Hepatocyte (in vitro differentiated cells): Measurements from ENCODE around the gene WNK1. TPM values are rescaled to one million over a fixed set of nuclear protein-coding genes. Genes with fewer than 3 reads are reported as not detected.
"Not testable (repeated sequence)": the region's sequence is repeated elsewhere in the genome, so short reads cannot be mapped to it uniquely, and the experiment has no call there.

Source experiments
- DNase-seq: peaks from one replicate; pipeline ENCODE4 v3.0.0-alpha.2; 2016; ENCODE audit warnings: low spot score
- H2AFZ ChIP-seq: fragments of 200-600 bp; sonication (generic); 2 replicates; pipeline ENCODE4 v1.6.0; 2016; ENCODE audit warnings: antibody characterized with exemption, mild to moderate bottlenecking
- H3K27ac ChIP-seq: fragments of 200-600 bp; sonication (generic); 2 replicates; pipeline ENCODE4 v1.5.1; 2016; ENCODE audit warnings: mild to moderate bottlenecking
- H3K27me3 ChIP-seq: fragments of 200-600 bp; sonication (generic); 2 replicates; pipeline ENCODE4 v1.6.1; 2016
- H3K36me3 ChIP-seq: fragments of 200-600 bp; sonication (generic); replicated peaks from 2 replicates; pipeline ENCODE4 v1.5.1; 2016; ENCODE audit warnings: low read depth; ENCODE audit not compliant: insufficient read depth
- H3K4me1 ChIP-seq: fragments of 200-600 bp; sonication (generic); 2 replicates; pipeline ENCODE4 v1.5.1; 2016; ENCODE audit warnings: mild to moderate bottlenecking, moderate library complexity; ENCODE audit not compliant: insufficient read depth
- H3K4me2 ChIP-seq: fragments of 200-600 bp; sonication (generic); 2 replicates; pipeline ENCODE4 v1.6.0; 2016
- H3K4me3 ChIP-seq: fragments of 200-600 bp; sonication (generic); 2 replicates; pipeline ENCODE4 v1.5.1; 2016; ENCODE audit warnings: mild to moderate bottlenecking
- H3K79me2 ChIP-seq: fragments of 200-600 bp; sonication (generic); 2 replicates; pipeline ENCODE4 v1.6.0; 2017; ENCODE audit warnings: mild to moderate bottlenecking
- H3K9me2 ChIP-seq: fragments of 200-600 bp; sonication (generic); replicated peaks from 2 replicates; pipeline ENCODE4 v1.6.0; 2017; ENCODE audit warnings: mild to moderate bottlenecking; ENCODE audit not compliant: insufficient read depth
- H3K9me3 ChIP-seq: fragments of 200-600 bp; sonication (generic); 2 replicates; pipeline ENCODE4 v1.5.1; 2016; ENCODE audit warnings: low read depth, mild to moderate bottlenecking
- H4K20me1 ChIP-seq: fragments of 200-600 bp; sonication (generic); 2 replicates; pipeline ENCODE4 v1.6.0; 2016; ENCODE audit warnings: mild to moderate bottlenecking; ENCODE audit not compliant: insufficient read depth, poor library complexity, severe bottlenecking
- CTCF ChIP-seq: fragments of 200-600 bp; sonication (generic); IDR thresholded peaks from 2 replicates; pipeline ENCODE4 v1.5.1; 2016; ENCODE audit warnings: antibody characterized with exemption, mild to moderate bottlenecking; ENCODE audit not compliant: poor library complexity
- EZH2 ChIP-seq: fragments of 200-600 bp; sonication (generic); IDR thresholded peaks from 2 replicates; pipeline ENCODE4 v1.6.1; 2016; ENCODE audit warnings: antibody characterized with exemption, mild to moderate bottlenecking, borderline replicate concordance
- EZH2phosphoT487 ChIP-seq: fragments of 200-600 bp; sonication (generic); IDR thresholded peaks from one replicate; pipeline ENCODE4 v1.6.1; 2018; ENCODE audit warnings: antibody characterized with exemption, mild to moderate bottlenecking, low read depth, moderate library complexity; ENCODE audit not compliant: unreplicated experiment, severe bottlenecking
- WGBS: methylation state at CpG from one replicate; pipeline ENCODE4 v1.1.6; 2016; ENCODE audit warnings: low lambda C conversion rate; ENCODE audit errors: missing lambda C conversion rate; 5-methylcytosine and 5-hydroxymethylcytosine counted together
- polyA plus RNA-seq: library from polyadenylated mRNA; unstranded; fragments of >200 nt; fragmentation: Nextera tagmentation; extraction: Ambion mirVana; gene quantifications from 2 replicates; pipeline ENCODE4 v1.2.1, GENCODE V29; 2016
- total RNA-seq: library from RNA; depleted of rRNA; stranded (reverse); fragments of >200 nt; gene quantifications from 2 replicates; pipeline ENCODE4 v1.2.3, GENCODE V29; 2014

The WNK1 gene
- total and polyA plus RNA-seq, 2 experiments from 2014 or later = 58.5 to 62.6 TPM

- no peaks in the 10 kb centered on the region for H3K36me3 ChIP-seq
- 80% methylated on average over 2 of the region's 2 CpGs for WGBS
- H3K9me3 ChIP-seq = no peaks in the 10 kb centered on the region
- no peak overlapping the region for H3K4me2 ChIP-seq
- peaks cover 4% of the 10 kb centered on the region for H3K4me1 ChIP-seq
- H3K9me2 ChIP-seq = no peaks in the 10 kb centered on the region
- no peak overlapping the region for H3K27ac ChIP-seq
- H2AFZ ChIP-seq = no peak overlapping the region
- no peaks in the 10 kb centered on the region for H3K27me3 ChIP-seq
- no peak for DNase-seq
- no peak overlapping the region for H3K4me3 ChIP-seq
- no peak for TF ChIP-seq CTCF
- TF ChIP-seq EZH2phosphoT487 = no peak
- no peak for TF ChIP-seq EZH2
- H3K79me2 ChIP-seq = peaks cover 72% of the 10 kb centered on the region
- peaks cover 12% of the 10 kb centered on the region for H4K20me1 ChIP-seq
Observed at GRCh38 chr12:848173-848865, 95.9 kb downstream of the WNK1 start.

GRCh38 chr12:848882-849527 is 96.6 kb downstream of the WNK1 start:
- Histone ChIP-seq H2AFZ (no peak overlapping the region), H4K20me1 (peaks cover 12% of the 10 kb centered on the region), H3K27me3 (no peaks in the 10 kb centered on the region), H3K36me3 (no peaks in the 10 kb centered on the region), H3K4me3 (no peak overlapping the region), H3K79me2 (peaks cover 72% of the 10 kb centered on the region), H3K27ac (no peak overlapping the region), H3K4me1 (peaks cover 4% of the 10 kb centered on the region), H3K9me2 (no peaks in the 10 kb centered on the region), H3K4me2 (no peak overlapping the region), H3K9me3 (no peaks in the 10 kb centered on the region)
- WGBS = 86% methylated on average over 2 of the region's 2 CpGs
- DNase-seq = no peak
- TF ChIP-seq EZH2phosphoT487 (no peak), EZH2 (no peak), CTCF (no peak)

GRCh38 chr12:849733-850437 is 97.5 kb downstream of the WNK1 start:
- H3K4me1 ChIP-seq, H2AFZ ChIP-seq: not testable (repeated sequence)
- WGBS = 97% methylated on average over 2 of the region's 4 CpGs

GRCh38 chr12:851343-851742 is 99.0 kb downstream of the WNK1 start:
- peaks cover 4% of the 10 kb centered on the region for H3K4me1 ChIP-seq
- no peak overlapping the region for H2AFZ ChIP-seq
- no peak overlapping the region for H3K4me2 ChIP-seq
- no peak overlapping the region for H3K4me3 ChIP-seq
- no peaks in the 10 kb centered on the region for H3K9me2 ChIP-seq
- no peaks in the 10 kb centered on the region for H3K27me3 ChIP-seq
- H3K9me3 ChIP-seq = no peaks in the 10 kb centered on the region
- TF ChIP-seq EZH2phosphoT487 (no peak), EZH2 (no peak), CTCF (no peak)
- DNase-seq = no peak
- 96% methylated on average over 1 of the region's 1 CpG for WGBS
- no peaks in the 10 kb centered on the region for H3K36me3 ChIP-seq
- peaks cover 12% of the 10 kb centered on the region for H4K20me1 ChIP-seq
- peaks cover 73% of the 10 kb centered on the region for H3K79me2 ChIP-seq
- peak overlapping the region; percentile 26 for H3K27ac ChIP-seq

More at GRCh38 chr12:849733-850437, 97.5 kb downstream of the WNK1 start:
- H3K36me3 ChIP-seq, H3K9me2 ChIP-seq, H3K4me3 ChIP-seq, DNase-seq, H3K27ac ChIP-seq, H3K27me3 ChIP-seq, H3K9me3 ChIP-seq, H3K4me2 ChIP-seq: not testable (repeated sequence)
- H4K20me1 ChIP-seq = peaks cover 12% of the 10 kb centered on the region
- H3K79me2 ChIP-seq = peaks cover 72% of the 10 kb centered on the region
